ENCODE data around the gene CMC4.
A peak's percentile ranks its signal among the peaks of the same experiment; 100 is the strongest.

CMC4 gene, protein sequence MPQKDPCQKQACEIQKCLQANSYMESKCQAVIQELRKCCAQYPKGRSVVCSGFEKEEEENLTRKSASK

DNA sequence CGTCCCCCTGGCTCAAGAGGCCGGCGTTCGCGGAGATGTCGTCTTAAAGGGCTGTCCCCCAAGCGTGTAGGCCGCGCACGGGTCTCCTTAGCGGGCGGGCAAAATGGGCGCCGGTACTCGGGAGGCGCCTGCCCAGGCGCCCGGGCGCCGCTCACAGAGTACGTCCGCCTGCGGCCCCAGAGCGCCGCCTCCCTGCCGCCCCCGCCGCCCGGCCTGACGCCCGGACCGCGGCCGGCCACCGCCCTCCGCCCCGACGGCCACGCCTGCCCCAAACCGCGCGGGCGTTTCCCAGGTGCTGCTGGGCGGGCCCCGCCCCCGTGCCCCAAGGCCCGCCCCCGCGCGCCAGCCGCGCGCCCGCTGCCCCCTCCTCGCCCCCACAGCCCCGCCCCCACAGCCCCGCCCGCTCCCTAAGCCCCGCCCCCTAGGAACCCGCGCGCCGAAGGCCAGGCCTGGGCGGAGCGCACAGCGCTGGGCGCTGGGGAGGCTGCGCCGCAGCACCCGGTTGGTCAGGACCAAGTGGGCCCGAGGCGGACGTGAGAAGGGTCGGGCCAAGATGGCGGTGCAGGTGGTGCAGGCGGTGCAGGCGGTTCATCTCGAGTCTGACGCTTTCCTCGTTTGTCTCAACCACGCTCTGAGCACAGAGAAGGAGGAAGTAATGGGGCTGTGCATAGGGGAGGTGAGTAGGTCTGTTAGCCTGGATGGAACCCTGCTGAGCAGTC lies at the start of gene CMC4, which contains the start of the genes BRCC3 and MTCP1:
CMC4 (minus strand) TSS at position 162 of the 719 bp plus-strand sequence. CDS start 7,113 bp downstream, outside the sequence.
BRCC3 (plus strand) TSS at position 534 of the 719 bp plus-strand sequence; CDS start at position 554, 20 bp downstream.
MTCP1 (minus strand) TSS at position 162 of the 719 bp plus-strand sequence. CDS start 5,126 bp downstream, outside the sequence.
- DNase-seq (ENCODE audit: low read depth, low spot score), result peak; percentile 87

DNA sequence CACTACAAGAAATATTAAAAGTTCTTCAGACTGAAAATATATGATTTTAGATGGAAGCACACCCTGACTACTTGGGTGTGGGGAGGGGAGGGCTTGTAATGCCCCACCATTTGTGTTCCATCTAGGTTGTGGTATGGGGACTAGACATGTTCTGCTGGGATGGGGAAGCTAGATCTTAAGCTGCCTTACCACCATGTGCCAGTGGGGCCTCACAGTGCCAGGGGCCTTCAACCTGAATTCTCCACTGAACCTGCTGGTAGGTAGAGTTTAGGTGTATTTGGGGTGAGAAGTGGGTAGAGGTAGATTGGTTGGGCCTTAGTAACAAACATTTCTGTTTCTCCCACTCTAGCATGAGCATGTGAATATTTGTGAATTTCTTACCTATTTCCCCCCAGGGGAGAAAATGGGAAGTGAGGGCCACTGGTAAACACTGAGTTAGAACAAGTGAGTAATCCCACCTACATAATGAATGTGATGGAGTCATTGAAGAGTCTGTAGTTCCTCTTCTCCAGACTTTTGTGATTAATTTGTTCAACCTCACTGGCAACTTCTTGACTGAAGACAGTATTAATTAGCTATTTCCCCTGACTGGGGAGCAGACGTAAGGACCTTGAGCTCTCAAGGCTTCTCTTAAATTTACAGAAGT lies 44.4 kb upstream of the CMC4 start:
- DNase-seq (ENCODE audit: low read depth, low spot score), result no peak

DNA sequence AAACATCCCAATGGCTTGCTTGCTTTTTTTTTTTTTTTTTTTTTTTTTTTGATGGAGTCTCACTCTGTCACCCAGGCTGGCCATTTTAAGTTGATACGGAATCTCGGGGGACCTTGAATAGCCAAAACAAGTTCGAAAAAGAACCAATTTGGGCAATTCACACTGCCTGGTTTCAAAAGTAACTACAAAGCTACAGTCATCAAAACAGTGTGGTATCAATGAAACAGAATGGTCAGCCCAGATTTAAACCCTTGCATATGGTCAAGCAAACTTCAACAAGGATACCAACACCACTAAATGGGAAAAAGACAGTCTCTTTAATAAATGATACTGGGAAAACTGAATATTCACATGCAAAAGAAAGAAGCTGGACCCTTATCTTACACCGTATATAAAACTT lies 42.2 kb upstream of the CMC4 start:
- no peak for DNase-seq (ENCODE audit: low read depth, low spot score)

DNA sequence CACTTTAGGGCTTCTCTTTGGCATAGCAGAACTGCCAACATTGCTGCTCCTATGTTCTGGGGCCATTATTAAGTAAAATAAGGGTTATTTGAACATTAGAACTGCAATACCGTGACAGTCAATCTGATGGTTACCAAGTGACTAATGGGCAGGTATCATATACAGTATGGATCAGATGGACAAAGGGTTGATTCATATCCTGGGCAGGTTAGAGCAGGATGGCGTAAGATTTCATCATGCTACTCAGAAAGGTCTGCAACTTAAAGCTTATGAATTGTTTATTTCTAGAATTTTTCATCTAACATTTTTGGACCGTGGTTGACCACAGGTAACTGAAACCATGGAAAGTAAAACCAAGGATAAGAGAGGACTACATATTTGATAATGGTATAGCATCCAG lies 41.2 kb upstream of the CMC4 start:
- DNase-seq (ENCODE audit: low read depth, low spot score), result no peak

DNA sequence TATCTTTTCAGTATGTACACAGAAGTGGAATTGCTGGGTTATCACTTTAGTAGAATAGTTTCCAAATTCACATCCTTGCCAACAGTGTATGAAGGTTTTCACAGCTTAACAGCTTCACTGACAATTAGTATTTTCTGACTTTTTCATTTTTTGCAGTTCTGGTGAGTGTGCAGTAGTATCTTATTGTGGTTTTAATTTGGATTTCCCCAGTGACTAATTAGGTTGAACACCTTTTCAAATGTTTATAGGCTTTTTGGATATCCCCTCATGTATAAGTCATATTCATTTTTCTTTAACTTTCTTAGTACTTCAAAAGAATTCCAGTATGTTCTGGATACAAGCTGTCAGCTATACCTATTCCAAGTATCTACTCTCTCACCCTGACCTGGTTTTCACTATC lies 37.5 kb upstream of the CMC4 start:
- DNase-seq (ENCODE audit: low read depth, low spot score), result no peak

DNA sequence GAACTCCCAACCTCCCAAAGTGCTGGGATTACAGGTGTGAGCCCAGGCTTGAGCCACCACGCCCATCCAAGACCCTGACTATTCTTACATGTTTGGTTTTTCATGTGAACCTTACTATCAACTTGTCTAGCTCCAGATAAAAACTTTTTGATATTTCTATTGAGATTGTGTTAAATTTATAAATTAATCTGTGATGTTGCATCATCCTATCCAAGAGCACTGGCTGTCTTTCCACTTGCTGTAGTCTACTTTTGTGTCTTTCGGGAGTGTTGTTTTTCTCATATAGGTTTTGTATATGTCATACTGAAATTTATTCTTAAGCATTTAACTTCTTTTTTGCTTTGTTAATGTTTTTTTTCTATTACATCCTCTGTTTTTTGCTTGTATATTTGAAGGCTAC lies 35.0 kb upstream of the CMC4 start:
- no peak for DNase-seq (ENCODE audit: low read depth, low spot score)

DNA sequence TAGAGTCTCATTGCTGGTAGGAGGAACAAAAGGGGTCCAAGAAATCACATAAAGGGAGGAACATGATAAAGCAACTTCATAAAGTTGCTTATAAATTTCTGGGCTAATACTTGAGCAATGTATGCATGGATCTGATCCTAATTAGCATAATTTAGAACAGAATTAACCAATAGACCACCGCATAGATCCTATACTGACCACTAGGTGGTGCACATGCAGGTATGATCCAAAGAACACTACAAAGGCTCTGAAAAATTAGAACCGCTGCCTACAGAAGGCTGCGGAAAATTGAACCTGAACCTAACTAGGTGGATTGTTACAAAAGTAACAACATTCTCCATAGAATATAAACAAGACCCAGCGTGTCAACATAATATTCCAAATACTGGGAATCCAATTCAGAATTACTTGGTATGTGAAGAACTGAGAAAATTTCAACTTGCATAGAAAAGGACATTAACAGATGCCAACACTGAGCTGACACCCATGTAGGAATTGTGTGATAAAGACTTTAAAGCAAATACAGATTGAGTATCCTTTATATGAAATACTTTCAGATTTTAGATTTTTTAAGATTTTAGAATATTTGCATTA lies 23.6 kb upstream of the CMC4 start:
- DNase-seq (ENCODE audit: low read depth, low spot score), result no peak

DNA sequence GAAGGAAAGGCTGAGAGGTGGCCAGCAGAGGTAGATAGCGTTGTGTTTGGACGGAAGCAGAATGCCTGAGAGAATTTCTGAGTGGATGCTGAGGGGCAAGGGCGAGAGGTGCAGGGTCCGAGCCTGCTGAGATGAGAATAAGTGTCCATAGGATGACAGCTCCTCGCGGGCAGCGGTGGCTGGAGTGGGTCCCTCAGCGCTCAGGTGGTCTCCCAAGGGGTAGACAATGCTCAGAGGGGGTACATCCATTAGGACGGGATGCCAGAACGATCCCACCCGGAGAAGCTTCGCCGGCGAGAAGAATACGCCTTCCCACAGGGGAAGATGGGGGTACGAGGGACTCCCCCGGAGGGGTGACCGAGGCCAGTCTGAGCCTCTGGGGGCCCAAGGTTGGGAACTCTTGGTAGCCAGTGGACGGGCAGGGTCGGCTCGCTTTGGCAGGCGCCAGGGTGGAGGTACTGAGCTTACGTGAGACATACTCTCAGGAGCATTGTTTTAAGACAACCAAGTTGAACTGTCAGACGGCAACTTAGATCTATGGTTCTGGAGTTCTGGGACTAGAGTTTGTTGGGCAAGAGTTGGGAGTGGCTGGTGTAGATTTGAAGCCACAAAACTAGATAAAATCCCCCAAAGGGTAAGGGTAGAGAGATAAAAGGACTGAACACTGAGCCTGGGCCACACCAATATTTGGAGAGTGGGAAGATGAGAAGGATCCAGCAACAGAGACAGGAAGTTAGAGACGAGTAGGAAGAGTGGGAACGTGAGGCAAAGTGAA lies 16.2 kb upstream of the CMC4 start:
- no peak for DNase-seq (ENCODE audit: low read depth, low spot score)

DNA sequence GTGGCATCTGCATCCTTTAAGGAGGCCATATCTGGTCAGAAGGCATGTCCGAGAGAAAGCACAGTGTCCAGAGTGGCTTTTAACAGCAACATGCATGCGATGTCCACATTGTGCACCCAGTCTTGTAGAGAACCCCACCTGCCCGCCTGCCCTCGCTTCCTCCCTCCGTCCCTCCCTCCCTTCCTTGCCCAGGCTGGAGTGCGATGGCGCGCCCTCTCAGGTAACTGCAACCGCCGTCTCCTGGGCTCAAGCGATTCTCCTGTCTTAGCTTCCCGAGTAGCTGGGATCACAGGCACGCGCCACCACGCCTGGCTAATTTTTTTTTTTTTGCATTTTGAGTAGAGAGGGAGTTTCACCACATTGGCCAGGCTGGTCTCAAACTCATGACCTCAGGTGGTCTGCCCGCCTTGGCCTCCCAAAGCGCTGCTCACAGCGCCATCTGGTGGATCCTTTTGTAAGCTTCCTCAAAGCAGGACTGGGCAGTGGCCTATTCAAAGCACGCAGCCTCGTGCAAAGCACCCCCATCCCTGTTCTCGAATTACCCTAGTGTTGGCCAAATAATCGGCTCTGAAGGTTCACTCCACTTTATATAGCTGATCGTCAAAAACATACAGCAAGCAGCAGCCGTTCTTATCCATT lies 15.4 kb upstream of the CMC4 start:
- DNase-seq (ENCODE audit: low read depth, low spot score), result peak; percentile 70

DNA sequence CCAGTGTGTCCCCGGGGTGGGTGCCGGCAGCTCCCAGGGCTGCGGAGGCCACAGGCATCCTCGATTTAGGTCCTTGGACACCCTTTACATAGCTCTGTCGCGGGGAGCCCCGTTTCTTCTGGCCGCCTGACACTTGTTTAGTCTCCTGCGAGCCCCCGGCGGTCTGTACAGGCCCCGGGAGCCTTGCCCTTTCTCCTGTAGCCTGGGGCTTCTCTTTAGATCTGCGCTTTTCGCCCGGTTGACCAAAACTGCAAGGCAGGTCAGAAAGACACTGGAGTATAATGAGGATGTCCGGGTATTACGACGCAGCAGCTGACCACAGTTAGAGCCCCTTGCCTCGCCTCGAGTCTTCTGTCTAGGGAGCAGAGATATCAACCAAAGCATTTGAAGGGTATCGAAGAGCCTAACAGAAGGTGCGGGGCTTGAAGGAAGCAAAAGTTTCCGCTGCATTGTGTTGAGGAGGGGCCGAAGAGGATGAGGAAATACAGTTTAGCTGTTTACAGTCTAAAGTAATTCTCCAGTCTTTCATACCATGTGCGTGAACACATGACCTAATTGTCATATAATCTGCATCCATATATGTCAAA lies 851 bp upstream of the CMC4 start:
- no peak for DNase-seq (ENCODE audit: low read depth, low spot score)

DNA sequence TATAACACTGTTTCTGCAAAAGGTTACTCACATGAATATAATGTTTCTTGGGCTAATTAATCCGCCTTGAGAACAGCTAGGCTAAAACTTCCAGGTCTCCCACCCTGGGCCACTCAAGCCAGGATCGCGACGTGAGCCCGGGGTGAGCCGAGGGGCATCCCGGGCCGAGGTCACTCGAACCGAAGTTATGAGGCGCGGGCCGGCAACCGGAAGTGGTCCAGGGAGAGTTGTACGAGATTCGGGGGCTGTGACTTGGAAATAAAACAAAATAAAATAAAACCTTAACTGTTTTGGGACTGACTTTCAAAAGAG lies 317 bp downstream of the CMC4 start:
- DNase-seq (ENCODE audit: low read depth, low spot score), result no peak

DNA sequence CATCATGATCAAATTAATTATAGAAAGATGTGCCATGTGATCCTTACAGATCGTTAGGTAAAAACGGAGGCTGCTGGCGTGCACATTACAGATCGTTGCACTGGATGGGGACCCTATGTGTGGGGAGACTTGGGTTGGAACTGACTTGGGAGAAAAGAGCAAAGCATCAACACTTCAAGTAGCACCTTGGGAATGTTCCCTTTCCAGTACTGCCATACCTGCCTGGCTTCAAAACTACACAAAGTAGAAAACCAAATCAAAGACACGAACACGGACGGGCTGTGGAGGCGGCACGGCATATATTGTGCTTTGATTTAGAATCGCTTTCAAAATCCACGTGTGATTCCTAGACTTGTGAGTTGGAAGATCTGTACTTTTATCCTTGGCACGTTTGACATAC lies 898 bp downstream of the CMC4 start:
- no peak for DNase-seq (ENCODE audit: low read depth, low spot score)

DNA sequence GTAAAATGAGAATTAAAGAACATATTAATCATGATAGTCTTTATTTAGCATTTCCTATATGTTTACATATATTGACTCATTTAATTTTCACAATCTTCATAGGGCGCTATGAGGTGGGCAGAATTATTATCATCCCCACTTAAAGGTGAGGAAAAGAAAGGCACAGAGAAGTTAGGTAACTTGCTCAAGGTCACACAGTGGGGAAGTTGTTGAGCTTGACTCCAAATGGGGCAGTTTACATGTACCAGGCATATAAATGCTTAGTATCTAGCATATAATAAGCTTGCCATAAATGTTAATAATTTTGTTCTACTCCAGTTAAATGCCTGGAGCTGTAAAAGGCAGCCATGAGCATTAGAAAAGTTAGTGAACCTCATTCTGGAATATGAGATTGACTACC lies 1.5 kb downstream of the CMC4 start:
- DNase-seq (ENCODE audit: low read depth, low spot score), result no peak

DNA sequence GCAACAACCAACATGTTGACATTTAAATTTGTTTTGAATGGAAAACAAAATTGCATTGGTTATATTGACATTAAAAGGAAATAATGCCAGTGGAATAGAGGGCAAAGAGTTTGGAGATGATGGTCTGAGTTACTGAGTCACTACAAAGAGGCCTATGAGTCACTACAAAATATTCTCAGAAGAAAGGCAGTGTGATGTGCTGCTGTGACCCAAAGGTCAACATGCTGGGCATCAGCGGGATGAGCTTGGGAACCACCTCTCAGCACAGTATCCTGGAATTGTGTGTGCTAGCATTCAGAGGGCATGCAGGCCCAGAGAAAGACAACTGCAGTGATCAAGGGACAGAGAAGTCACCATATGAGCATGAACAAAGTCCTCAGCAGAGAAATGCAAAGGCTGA lies 2.8 kb downstream of the CMC4 start:
- DNase-seq (ENCODE audit: low read depth, low spot score), result no peak

DNA sequence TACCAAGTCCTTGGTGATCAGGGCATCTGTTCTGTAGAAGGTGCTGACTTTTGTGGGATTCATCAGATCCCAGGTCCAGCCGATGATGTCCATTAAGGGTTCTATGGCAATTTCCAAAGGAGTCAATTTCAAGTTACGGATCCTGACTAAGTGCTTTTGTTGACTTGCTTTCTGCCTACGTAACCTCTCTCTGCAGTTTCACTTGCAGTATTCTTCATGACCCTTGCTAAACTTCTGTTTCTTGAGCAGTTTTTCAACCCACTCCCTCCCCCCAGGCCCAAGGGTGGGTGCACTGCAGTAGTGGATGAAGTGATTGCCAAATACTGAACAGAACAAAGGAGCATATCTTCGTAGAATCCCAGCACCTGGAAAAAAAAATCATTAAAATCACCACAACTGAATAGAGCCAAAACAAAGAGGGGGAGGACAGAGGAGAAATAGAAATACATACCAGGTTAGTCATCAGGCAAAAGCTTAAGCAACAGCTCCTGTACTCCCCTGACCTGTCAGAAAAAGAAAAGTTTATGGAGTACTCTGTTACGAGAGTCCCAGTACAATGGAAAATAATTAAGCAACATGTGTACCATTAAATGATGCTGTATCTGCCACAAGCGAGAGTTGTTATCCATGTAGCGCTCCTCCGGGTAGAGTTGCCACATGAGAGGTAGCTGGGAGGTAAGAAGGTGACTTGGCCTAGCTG lies 5.8 kb downstream of the CMC4 start:
- DNase-seq (ENCODE audit: low read depth, low spot score), result no peak

DNA sequence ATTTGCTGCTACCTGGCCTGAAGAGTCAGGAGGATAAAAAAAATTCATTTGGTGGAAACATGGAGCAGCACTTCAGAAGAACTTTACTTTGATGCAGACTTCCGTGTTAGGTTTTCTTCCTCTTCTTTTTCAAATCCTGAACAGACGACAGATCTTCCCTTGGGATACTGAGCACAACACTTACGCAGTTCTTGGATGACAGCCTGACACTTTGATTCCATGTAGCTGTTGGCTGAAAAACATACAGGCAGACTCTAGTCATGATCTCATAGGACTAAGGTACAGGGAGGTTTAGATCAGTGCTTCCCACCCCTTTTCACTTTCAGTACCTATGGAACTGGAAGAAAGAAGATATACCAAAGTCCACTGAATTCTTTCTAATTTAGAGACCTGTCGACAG lies 9.2 kb downstream of the CMC4 start:
- DNase-seq (ENCODE audit: low read depth, low spot score), result no peak

DNA sequence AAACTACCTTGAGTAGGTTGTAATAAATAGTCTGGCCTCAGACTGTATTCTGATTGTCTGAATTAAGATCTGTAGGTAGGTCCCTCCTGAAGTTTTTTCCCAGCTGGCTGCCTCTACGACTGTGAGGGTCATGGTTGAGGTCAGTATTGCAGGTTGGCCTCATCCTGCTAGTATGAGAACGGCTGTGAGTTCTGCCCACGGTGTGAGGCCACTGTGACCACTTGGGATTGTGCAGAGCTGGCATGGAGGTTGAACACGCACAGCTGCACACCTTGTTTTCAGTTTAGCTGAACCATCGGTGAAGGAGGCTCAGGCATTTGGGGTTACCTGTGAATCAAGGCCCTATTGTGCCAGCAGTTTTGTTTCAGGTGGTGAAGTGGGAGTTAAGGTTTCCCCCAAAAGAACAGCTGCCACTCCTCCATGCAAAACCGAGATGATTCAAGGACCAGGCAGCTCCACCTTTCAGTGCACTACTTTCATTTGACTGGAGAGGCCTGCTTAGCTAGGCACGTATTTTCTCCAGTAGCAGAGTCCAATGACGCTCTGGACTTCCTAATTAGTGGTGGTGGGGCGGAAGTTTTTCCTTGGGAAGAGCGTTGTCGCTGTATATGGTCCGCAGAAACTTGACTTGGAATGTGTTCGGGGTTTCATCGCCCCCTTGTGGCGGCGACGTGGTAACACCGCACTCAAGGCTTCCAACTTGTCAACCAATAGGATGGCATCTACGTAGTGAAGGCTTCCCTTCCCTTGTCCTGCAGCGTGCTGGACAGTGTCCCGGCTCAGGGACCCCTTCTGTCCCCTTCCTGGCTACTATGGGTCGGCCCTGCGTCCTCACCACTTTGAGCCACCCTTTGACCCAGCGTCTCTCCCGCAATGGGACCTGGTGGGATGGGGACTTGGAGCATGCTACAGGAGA lies 13.8 kb downstream of the CMC4 start:
- peak; percentile 97 for DNase-seq (ENCODE audit: low read depth, low spot score)

DNA sequence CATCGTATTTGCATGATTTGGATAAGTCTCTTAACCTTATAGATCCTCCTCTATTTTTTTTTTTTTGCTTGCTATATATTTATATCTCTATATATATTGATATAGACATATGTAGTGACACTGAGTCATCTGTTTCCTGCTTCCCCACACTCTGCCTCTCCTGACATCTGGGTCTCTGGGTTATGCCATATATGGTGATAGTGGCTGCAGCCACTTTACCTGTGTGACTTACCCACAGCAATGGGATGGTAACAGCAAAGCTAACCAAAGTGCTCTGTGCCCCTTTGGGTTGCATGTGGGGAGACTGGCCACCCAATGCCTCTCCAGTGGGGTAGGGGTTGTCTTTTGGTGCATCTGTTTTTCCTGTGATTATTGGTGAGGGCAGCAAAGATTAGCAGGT lies 14.5 kb downstream of the CMC4 start:
- DNase-seq (ENCODE audit: low read depth, low spot score), result no peak

DNA sequence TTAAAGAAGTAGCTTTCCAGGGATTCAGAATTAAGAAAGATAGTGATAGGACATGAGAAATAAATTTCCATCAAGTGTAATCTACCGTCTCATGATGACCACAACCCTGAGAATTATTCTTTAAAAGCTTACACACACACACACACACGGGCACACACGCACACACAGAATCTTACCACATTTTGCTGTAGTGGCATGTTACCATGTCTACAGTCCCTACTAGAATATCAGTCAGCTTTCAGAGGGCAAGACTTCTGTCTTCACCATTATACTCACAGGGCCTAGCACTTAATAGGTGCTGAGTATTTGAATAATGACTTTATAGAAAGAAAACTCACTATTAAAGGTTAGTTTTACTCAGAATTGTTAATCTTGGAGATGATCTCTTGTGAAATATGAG lies 15.4 kb downstream of the CMC4 start:
- no peak for DNase-seq (ENCODE audit: low read depth, low spot score)

DNA sequence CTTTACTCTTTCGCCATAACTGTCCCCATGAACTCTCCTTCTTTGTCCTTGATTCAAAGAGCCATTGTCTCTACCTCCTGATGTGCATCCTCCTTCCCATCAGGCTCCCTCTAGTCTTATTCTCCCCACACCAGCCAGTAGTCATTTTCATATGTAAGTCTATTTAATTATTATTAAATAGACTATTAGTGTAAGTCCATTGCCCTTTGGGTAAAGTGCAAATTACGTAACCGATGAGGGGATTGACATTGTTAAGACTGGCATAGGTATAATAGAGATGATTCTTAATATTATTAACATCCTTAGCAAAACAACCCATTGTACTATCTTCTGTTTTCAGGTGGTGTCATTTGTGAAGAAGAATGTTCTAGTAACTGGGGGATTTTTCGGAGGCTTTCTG lies 16.7 kb downstream of the CMC4 start:
- no peak for DNase-seq (ENCODE audit: low read depth, low spot score)
